22Rv1 (cell line): ENCODE measurements around the gene ABLIM2.

Experiments
- ZFX ChIP-seq: fragments of 450-650 bp; IDR thresholded peaks from 2 replicates; pipeline ENCODE4 v1.6.1; 2017; ENCODE audit warnings: antibody characterized with exemption, borderline replicate concordance
- TF ChIP-seq, protein P1 (sequence below): fragments of 450-650 bp; IDR thresholded peaks from 2 replicates; pipeline ENCODE4 v1.5.1; 2017; ENCODE audit warnings: mild to moderate bottlenecking

DNA sequence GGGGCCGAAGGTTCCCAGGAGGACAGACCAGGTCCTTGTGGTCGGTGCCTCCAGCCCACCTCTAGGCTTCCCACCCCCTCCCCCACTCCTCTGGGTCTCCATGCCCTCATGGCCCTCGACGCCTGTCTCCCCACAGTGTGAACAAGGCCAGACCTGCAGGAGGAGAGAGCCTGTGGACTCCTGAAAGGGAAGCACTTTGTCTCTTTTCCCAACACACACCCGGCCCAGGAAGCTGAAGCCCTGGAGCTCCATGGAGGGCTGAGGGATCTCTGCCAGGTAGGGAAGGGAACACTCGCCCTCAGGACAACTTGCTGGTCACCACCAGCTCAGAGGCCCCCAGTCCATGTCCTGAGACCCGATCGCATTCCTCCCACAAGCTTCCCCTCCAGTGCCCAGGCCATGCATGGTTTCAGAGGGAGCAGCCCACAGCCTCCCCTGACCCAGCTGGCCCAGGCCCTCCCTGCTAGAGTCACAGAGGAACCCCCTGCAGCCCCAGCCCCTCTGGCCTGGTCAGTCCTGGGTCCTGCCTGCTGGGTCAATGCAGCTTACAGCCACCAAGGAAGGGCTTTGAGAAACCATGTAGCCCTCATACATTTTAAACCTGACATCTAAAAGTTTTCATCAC is 60.8 kb downstream of the ABLIM2 start:
- TF ChIP-seq, protein P1, sequence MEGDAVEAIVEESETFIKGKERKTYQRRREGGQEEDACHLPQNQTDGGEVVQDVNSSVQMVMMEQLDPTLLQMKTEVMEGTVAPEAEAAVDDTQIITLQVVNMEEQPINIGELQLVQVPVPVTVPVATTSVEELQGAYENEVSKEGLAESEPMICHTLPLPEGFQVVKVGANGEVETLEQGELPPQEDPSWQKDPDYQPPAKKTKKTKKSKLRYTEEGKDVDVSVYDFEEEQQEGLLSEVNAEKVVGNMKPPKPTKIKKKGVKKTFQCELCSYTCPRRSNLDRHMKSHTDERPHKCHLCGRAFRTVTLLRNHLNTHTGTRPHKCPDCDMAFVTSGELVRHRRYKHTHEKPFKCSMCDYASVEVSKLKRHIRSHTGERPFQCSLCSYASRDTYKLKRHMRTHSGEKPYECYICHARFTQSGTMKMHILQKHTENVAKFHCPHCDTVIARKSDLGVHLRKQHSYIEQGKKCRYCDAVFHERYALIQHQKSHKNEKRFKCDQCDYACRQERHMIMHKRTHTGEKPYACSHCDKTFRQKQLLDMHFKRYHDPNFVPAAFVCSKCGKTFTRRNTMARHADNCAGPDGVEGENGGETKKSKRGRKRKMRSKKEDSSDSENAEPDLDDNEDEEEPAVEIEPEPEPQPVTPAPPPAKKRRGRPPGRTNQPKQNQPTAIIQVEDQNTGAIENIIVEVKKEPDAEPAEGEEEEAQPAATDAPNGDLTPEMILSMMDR: no peak
- no peak for TF ChIP-seq ZFX
